ENCODE measurements around the gene NDUFS6. TPM values are rescaled to one million over a fixed set of nuclear protein-coding genes. Genes with fewer than 3 reads are reported as not detected.

The NDUFS6 gene
- total RNA-seq, 1 donor from 2014 or later = 20.7 TPM

GRCh38 chr5:1824109-1824821 is 23.1 kb downstream of the NDUFS6 start:
- intact Hi-C loops (cut with DNase I) = no loop called here
- no peak for ATAC-seq
- no peak for DNase-seq (ENCODE audit: low spot score)

GRCh38 chr5:1824903-1825841 is 24.0 kb downstream of the NDUFS6 start:
- intact Hi-C loops (cut with DNase I) = no loop called here
- no peak for DNase-seq (ENCODE audit: low spot score)
- no peak for ATAC-seq

- intact Hi-C loops (cut with DNase I) = no loop called here
- ATAC-seq (no peak), DNase-seq (ENCODE audit: low spot score) (no peak)
Observed at GRCh38 chr5:1826235-1826980, 25.2 kb downstream of the NDUFS6 start.

GRCh38 chr5:1827025-1827885 is 26.0 kb downstream of the NDUFS6 start:
- DNase-seq (ENCODE audit: low spot score) (no peak), ATAC-seq (no peak)
- intact Hi-C loops (cut with DNase I) = no loop called here

GRCh38 chr5:1827886-1828397 is 26.7 kb downstream of the NDUFS6 start:
- intact Hi-C loops (cut with DNase I) = no loop called here
- ATAC-seq (no peak), DNase-seq (ENCODE audit: low spot score) (no peak)

- intact Hi-C loops (cut with DNase I) = no loop called here
- no peak for DNase-seq (ENCODE audit: low spot score)
- ATAC-seq = no peak
Observed at GRCh38 chr5:1830571-1831228, 29.5 kb downstream of the NDUFS6 start.

- intact Hi-C loops (cut with DNase I) = no loop called here
- no peak for DNase-seq (ENCODE audit: low spot score)
- ATAC-seq = no peak
Observed at GRCh38 chr5:1831257-1831656, 30.1 kb downstream of the NDUFS6 start.

GRCh38 chr5:1831677-1832313 is 30.6 kb downstream of the NDUFS6 start:
- no peak for DNase-seq (ENCODE audit: low spot score)
- no peak for ATAC-seq
- intact Hi-C loops (cut with DNase I) = no loop called here

GRCh38 chr5:1832511-1833250 is 31.5 kb downstream of the NDUFS6 start:
- intact Hi-C loops (cut with DNase I) = no loop called here
- DNase-seq (ENCODE audit: low spot score) = no peak
- no peak for ATAC-seq

GRCh38 chr5:1833264-1834021 is 32.2 kb downstream of the NDUFS6 start:
- intact Hi-C loops (cut with DNase I) = no loop called here
- DNase-seq (ENCODE audit: low spot score) (no peak), ATAC-seq (no peak)

- intact Hi-C loops (cut with DNase I) = no loop called here
- DNase-seq (ENCODE audit: low spot score) = no peak
- ATAC-seq = no peak
Observed at GRCh38 chr5:1834022-1834551, 32.9 kb downstream of the NDUFS6 start.

- DNase-seq (ENCODE audit: low spot score) (no peak), ATAC-seq (no peak)
- intact Hi-C loops (cut with DNase I) = no loop called here
Observed at GRCh38 chr5:1834721-1835429, 33.7 kb downstream of the NDUFS6 start.

- intact Hi-C loops (cut with DNase I) = no loop called here
- ATAC-seq = no peak
- DNase-seq (ENCODE audit: low spot score) = no peak
Observed at GRCh38 chr5:1835431-1835830, 34.2 kb downstream of the NDUFS6 start.

GRCh38 chr5:1836176-1836890 is 35.1 kb downstream of the NDUFS6 start:
- intact Hi-C loops (cut with DNase I) = no loop called here
- DNase-seq (ENCODE audit: low spot score) = no peak
- ATAC-seq = no peak
